Skeletal muscle tissue (tissue), 4 donors: Measurements from ENCODE around the gene PKD2L2. TPM values are rescaled to one million over a fixed set of nuclear protein-coding genes. Genes with fewer than 3 reads are reported as not detected.
"Not testable (repeated sequence)": the region's sequence is repeated elsewhere in the genome, so short reads cannot be mapped to it uniquely, and the experiment has no call there.

Experiments used
- H3K27ac ChIP-seq: one replicate; pipeline ENCODE4 v1.7.0; 2013; ENCODE audit warnings: mild to moderate bottlenecking, low read depth, low read length, inconsistent platforms
- H3K27me3 ChIP-seq, 3 donors: one replicate each; pipeline ENCODE4 v1.7.0; 2013; ENCODE audit warnings: low read length in 3 of 3; ENCODE audit not compliant: control insufficient read depth in 3 of 3, insufficient read depth in 3 of 3
- H3K36me3 ChIP-seq, 3 donors: one replicate each; pipeline ENCODE4 v1.7.0; 2013; ENCODE audit warnings: low read length in 3 of 3; ENCODE audit not compliant: control insufficient read depth in 3 of 3, insufficient read depth in 3 of 3
- H3K4me1 ChIP-seq, 3 donors: one replicate each; pipeline ENCODE4 v1.7.0; 2013; ENCODE audit warnings: low read length in 3 of 3, mild to moderate bottlenecking in 3 of 3; ENCODE audit not compliant: control insufficient read depth in 3 of 3, insufficient read depth in 3 of 3
- H3K4me3 ChIP-seq, 3 donors: one replicate each; pipeline ENCODE4 v1.7.0; 2013; ENCODE audit warnings: low read length in 3 of 3
- H3K9ac ChIP-seq, 3 donors: one replicate each; pipeline ENCODE4 v1.7.0; 2013; ENCODE audit warnings: low read length in 3 of 3, mild to moderate bottlenecking in 3 of 3, moderate library complexity in 2 of 3, low read depth in 1 of 3
- H3K9me3 ChIP-seq, 3 donors: one replicate each; pipeline ENCODE4 v1.7.0; 2013; ENCODE audit warnings: low read length in 3 of 3; ENCODE audit not compliant: control insufficient read depth in 3 of 3
- total RNA-seq: library from RNA; depleted of rRNA; stranded (reverse); fragments of >200 nt; gene quantifications from one replicate; pipeline ENCODE4 v1.2.3, GENCODE V29; 2014
- donor health status: Osteomylitis.

PKD2L2 gene
- total RNA-seq, 1 donor from 2014 or later, result 2.6 TPM

- Histone ChIP-seq H3K27me3 (no peaks in the 10 kb centered on the region), H3K9ac (no peak overlapping the region), H3K4me1 (no peaks in the 10 kb centered on the region), H3K4me3 (no peak overlapping the region), H3K9me3 (no peaks in the 10 kb centered on the region), H3K27ac (no peak overlapping the region), H3K36me3 (peaks cover 29 to 48% (median 42%) of the 10 kb centered on the region in 3 donors)
These were observed 50.1 kb downstream of the PKD2L2 start for GRCh38 chr5:137939331-137939730.

DNA sequence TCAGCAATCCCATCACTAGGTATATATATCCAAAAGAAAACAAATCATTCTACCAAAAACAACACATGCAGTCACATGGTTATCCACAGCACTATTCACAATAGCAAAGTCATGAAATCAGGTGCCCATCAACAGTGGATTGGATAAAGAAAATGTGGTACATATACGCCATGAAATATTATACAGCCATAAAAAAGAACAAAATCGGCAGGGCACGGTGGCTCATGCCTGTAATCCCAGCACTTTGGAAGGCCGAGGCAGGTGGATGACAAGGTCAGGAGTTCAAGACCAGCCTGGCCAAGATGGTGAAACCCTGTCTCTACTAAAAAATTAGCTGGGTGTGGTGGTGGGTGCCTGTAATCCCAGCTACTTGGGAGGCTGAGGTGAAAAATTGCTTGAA lies 55.0 kb downstream of the PKD2L2 start:
- not testable (repeated sequence) for H3K4me1 ChIP-seq, H3K4me3 ChIP-seq, H3K27ac ChIP-seq, H3K27me3 ChIP-seq, H3K9ac ChIP-seq, H3K9me3 ChIP-seq
- peaks cover 37 to 60% (median 58%) of the 10 kb centered on the region in 3 donors for H3K36me3 ChIP-seq

- H3K27me3 ChIP-seq, result no peaks in the 10 kb centered on the region
- H3K9me3 ChIP-seq, result no peaks in the 10 kb centered on the region
- peaks cover 29 to 55% (median 53%) of the 10 kb centered on the region in 3 donors for H3K36me3 ChIP-seq
- H3K27ac ChIP-seq, result no peak overlapping the region
- no peak overlapping the region for H3K4me3 ChIP-seq
- H3K9ac ChIP-seq, result no peak overlapping the region
- H3K4me1 ChIP-seq, result no peaks in the 10 kb centered on the region
These were observed 56.6 kb downstream of the PKD2L2 start for GRCh38 chr5:137945825-137946224.

DNA sequence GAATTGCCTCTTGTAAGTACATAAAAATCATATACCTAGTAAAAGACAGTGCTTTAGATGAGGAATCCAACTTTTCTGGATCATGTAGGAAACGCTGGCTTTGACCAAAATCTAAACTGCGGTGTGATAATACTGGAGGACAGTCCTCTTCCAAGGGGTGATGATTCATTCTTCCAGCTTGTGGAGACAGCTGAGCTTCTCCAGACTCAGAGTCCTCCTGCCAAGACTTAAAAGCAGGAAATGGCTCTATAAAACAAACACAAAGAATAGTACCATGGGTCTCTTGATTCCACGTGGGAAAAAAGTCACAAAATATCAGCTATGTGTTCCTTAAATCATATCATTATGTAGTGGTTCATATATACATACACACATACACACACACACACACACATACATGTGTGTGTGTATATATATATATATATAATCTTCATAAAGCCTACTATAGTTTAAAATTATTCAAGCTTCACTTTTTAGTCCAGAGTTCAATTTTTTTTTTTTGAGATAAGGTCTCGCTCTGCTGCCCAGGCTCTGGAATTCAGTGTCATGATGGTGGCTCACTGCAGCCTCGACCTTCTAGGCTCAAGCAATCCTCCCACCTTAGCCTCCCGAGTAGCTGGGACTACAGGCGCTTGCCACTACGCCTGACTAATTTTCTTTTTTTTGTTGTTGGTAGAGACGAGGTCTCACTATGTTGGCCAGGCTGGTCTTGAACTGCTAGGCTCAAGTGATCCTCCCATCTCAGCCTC lies 65.0 kb downstream of the PKD2L2 start:
- Histone ChIP-seq H3K27me3 (no peaks in the 10 kb centered on the region), H3K36me3 (peaks cover 3 to 19% (median 17%) of the 10 kb centered on the region in 3 donors), H3K4me1 (no peaks in the 10 kb centered on the region), H3K4me3 (peak overlapping the region in 1 of 3 donors; percentile 6), H3K9ac (no peak overlapping the region), H3K9me3 (no peaks in the 10 kb centered on the region), H3K27ac (peak overlapping the region; percentile 8)

GRCh38 chr5:137957948-137958347 lies 68.7 kb downstream of the PKD2L2 start:
- peaks cover 0 to 16% (median 14%) of the 10 kb centered on the region in 3 donors for H3K36me3 ChIP-seq
- H3K9me3 ChIP-seq, result no peaks in the 10 kb centered on the region
- H3K9ac ChIP-seq, result no peak overlapping the region
- H3K27ac ChIP-seq, result no peak overlapping the region
- H3K4me1 ChIP-seq, result no peaks in the 10 kb centered on the region
- H3K4me3 ChIP-seq, result no peak overlapping the region
- no peaks in the 10 kb centered on the region for H3K27me3 ChIP-seq

DNA sequence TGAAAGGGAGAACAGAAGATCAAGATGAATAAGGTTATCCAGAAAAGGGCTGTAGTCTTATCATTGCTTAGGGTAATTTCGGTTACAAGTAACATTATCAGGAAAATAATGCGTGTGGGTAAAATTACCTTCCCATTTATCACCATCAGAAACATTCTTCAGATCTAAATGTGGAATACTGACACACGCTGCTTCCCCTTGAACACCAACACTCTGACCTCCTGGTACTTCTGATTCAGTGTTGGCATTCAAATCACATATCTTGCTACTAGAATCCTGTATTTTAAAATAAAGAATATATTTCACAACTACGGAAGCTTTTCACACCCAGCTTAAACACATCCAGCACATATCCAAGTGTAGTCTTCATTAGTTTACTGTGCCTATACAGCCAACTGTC lies 70.2 kb downstream of the PKD2L2 start:
- H3K27me3 ChIP-seq, result no peaks in the 10 kb centered on the region
- H3K4me3 ChIP-seq, result no peak overlapping the region
- no peaks in the 10 kb centered on the region for H3K9me3 ChIP-seq
- H3K9ac ChIP-seq, result no peak overlapping the region
- H3K27ac ChIP-seq, result no peak overlapping the region
- no peaks in the 10 kb centered on the region for H3K4me1 ChIP-seq
- peaks cover 0 to 11% (median 10%) of the 10 kb centered on the region in 3 donors for H3K36me3 ChIP-seq

GRCh38 chr5:137960141-137960540 lies 70.9 kb downstream of the PKD2L2 start:
- Histone ChIP-seq H3K9me3 (no peaks in the 10 kb centered on the region), H3K36me3 (peaks cover under 1 to 11% (median 10%) of the 10 kb centered on the region in 3 donors), H3K4me3 (no peak overlapping the region), H3K27me3 (no peaks in the 10 kb centered on the region), H3K27ac (no peak overlapping the region), H3K9ac (peak overlapping the region in 1 of 3 donors; percentile 30), H3K4me1 (no peaks in the 10 kb centered on the region)

DNA sequence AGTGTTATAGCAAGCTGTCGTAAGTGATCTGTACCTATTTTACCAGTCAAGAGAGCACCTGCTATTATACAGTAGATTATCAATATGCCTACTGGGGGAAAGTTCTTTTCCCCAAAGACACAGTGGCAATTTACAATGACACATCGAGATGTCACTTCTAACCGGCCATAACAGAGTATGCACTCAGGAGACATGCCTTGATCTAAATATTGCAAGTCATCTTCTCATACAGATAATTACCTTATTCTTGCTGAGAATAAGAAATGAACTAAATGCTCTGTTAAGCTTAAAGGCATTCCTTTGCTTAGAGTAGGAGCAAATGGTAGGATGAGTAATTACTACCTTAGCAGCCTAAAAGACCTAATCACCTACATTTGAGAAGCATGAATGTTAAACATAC lies 71.6 kb downstream of the PKD2L2 start:
- H3K9ac ChIP-seq, result no peak overlapping the region
- H3K9me3 ChIP-seq, result no peaks in the 10 kb centered on the region
- no peaks in the 10 kb centered on the region for H3K27me3 ChIP-seq
- no peak overlapping the region for H3K27ac ChIP-seq
- no peak overlapping the region for H3K4me3 ChIP-seq
- no peaks in the 10 kb centered on the region for H3K4me1 ChIP-seq
- H3K36me3 ChIP-seq, result peaks cover 3 to 13% (median 10%) of the 10 kb centered on the region in 3 donors

DNA sequence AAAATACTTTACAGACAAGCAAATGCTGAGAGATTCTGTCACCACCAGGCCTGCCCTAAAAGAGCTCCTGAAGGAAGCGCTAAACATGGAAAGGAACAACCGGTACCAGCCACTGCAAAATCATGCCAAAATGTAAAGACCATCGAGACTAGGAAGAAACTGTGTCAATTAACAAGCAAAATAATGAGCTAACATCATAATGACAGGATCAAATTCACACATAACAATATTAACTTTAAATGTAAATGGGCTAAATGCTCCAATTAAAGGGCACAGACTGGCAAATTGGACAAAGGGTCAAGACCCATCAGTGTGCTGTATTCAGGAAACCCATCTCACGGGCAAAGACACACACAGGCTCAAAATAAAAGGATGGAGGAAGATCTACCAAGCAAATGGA lies 81.1 kb downstream of the PKD2L2 start:
- not testable (repeated sequence) for H3K27ac ChIP-seq, H3K4me1 ChIP-seq, H3K36me3 ChIP-seq, H3K27me3 ChIP-seq, H3K9ac ChIP-seq, H3K4me3 ChIP-seq, H3K9me3 ChIP-seq

GRCh38 chr5:137975208-137975607 lies 86.0 kb downstream of the PKD2L2 start:
- Histone ChIP-seq H3K36me3 (peaks cover 0 to 3% (median 3%) of the 10 kb centered on the region in 3 donors), H3K9me3 (no peaks in the 10 kb centered on the region), H3K4me1 (no peaks in the 10 kb centered on the region), H3K4me3 (no peak overlapping the region), H3K27me3 (no peaks in the 10 kb centered on the region), H3K27ac (no peak overlapping the region), H3K9ac (no peak overlapping the region)
